ENCODE measurements around the gene KAZN.

GRCh38 chr1:14666373-14666772 is 67.9 kb downstream of the KAZN start:
- TF ChIP-seq TAF1 (IDR thresholded peaks at IDR 0.05; ENCODE audit: low read depth) (no peak), TCF12 (IDR thresholded peaks at IDR 0.05; ENCODE audit: low read depth) (no peak), EGR1 (IDR thresholded peaks at IDR 0.05) (no peak), CEBPB (IDR thresholded peaks at IDR 0.05) (no peak), RAD21 (IDR thresholded peaks at IDR 0.05; ENCODE audit: low read depth) (no peak), REST (IDR thresholded peaks at IDR 0.05; ENCODE audit: low read depth) (no peak), EP300 (IDR thresholded peaks at IDR 0.05; ENCODE audit: borderline replicate concordance) (no peak), YY1 (IDR thresholded peaks at IDR 0.05; ENCODE audit: low read depth) (no peak), FOXM1 (IDR thresholded peaks at IDR 0.05; ENCODE audit: borderline replicate concordance, low read depth) (no peak), ZBTB7A (IDR thresholded peaks at IDR 0.05; ENCODE audit: low read depth) (no peak), USF1 (IDR thresholded peaks at IDR 0.05) (no peak), CREB1 (IDR thresholded peaks at IDR 0.05; ENCODE audit: low read depth) (no peak), TEAD4 (IDR thresholded peaks at IDR 0.05) (no peak)
- TF ChIP-seq, protein P1, sequence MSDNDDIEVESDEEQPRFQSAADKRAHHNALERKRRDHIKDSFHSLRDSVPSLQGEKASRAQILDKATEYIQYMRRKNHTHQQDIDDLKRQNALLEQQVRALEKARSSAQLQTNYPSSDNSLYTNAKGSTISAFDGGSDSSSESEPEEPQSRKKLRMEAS (IDR thresholded peaks at IDR 0.05): no peak
